SK-MEL-5 (cell line): ENCODE results near the gene STARD13. TPM values are rescaled to one million over a fixed set of nuclear protein-coding genes. Genes with fewer than 3 reads are reported as not detected.

ENCODE experiments used
- DNase-seq: peaks from one replicate; pipeline ENCODE4 v3.0.0-alpha.2; 2016; ENCODE audit warnings: low read depth, low spot score
- in situ Hi-C: cut with HindIII; loops from 2 replicates; pipeline ENCODE4 v1.10.0; 2016; ENCODE audit warnings: low sequenced_read_pairs, high pct_unique_total_duplicates, low pct_unique_long_range_greater_than_20kb
- polyA plus RNA-seq, 2 experiments: library from polyadenylated mRNA; depleted of rRNA; stranded (reverse); fragments of >200 nt; gene quantifications; 2 replicates each; pipeline ENCODE4 v1.2.3, GENCODE V29; 2015
- total RNA-seq: library from RNA; depleted of rRNA; stranded (reverse); fragments of >200 nt; shearing (Covaris generic); gene quantifications from 2 replicates; pipeline ENCODE4 v1.2.3, GENCODE V29; 2014; rRNA removed

Gene STARD13, protein sequence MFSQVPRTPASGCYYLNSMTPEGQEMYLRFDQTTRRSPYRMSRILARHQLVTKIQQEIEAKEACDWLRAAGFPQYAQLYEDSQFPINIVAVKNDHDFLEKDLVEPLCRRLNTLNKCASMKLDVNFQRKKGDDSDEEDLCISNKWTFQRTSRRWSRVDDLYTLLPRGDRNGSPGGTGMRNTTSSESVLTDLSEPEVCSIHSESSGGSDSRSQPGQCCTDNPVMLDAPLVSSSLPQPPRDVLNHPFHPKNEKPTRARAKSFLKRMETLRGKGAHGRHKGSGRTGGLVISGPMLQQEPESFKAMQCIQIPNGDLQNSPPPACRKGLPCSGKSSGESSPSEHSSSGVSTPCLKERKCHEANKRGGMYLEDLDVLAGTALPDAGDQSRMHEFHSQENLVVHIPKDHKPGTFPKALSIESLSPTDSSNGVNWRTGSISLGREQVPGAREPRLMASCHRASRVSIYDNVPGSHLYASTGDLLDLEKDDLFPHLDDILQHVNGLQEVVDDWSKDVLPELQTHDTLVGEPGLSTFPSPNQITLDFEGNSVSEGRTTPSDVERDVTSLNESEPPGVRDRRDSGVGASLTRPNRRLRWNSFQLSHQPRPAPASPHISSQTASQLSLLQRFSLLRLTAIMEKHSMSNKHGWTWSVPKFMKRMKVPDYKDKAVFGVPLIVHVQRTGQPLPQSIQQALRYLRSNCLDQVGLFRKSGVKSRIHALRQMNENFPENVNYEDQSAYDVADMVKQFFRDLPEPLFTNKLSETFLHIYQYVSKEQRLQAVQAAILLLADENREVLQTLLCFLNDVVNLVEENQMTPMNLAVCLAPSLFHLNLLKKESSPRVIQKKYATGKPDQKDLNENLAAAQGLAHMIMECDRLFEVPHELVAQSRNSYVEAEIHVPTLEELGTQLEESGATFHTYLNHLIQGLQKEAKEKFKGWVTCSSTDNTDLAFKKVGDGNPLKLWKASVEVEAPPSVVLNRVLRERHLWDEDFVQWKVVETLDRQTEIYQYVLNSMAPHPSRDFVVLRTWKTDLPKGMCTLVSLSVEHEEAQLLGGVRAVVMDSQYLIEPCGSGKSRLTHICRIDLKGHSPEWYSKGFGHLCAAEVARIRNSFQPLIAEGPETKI
- total RNA-seq = 4.5 and 8.5 TPM in 2 replicates
- 5.3 and 6.2 TPM in 2 replicates for polyA plus RNA-seq (2015; cell fraction: cytosol; rRNA removed)
- 11.6 and 17.2 TPM in 2 replicates for polyA plus RNA-seq (2015; cell fraction: nucleus; rRNA removed)

DNA sequence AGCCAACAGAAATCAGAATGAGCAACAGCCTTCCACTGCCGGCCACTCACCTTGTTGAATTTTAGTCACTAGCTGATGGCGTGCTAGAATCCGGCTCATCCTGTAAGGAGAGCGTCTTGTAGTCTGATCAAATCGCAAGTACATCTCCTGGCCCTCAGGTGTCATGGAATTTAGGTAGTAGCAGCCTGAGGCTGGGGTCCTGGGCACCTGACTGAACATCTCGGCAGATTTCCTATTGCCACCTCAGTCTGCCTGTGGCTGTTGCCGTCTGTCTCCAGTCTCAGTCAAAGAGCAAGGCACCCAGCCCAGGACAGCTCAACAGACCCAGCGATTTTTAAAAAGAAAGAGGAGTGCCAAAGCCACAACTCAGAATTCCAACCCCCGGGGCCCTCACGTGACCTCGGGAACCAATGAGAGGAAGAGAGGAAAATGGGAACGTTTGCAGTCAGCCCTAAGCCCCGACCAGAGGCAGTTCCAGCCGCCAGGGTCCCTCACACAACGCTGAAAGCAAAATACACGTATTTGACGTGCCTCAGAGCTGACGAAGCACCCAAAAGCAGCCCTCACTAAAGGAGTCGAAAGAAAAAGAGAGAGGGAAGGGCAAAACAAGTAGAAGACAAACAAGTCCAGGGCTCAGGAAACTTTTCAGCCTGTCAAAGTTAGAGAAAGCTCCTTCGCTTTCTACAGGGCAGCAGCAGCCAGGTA lies at the start of gene STARD13:
TSS of gene STARD13 (minus strand) at position 336 of the 705 bp plus-strand sequence. CDS start at position 219, 117 bp downstream.
- in situ Hi-C loops = no loop called here
- peak; percentile 94 for DNase-seq

DNA sequence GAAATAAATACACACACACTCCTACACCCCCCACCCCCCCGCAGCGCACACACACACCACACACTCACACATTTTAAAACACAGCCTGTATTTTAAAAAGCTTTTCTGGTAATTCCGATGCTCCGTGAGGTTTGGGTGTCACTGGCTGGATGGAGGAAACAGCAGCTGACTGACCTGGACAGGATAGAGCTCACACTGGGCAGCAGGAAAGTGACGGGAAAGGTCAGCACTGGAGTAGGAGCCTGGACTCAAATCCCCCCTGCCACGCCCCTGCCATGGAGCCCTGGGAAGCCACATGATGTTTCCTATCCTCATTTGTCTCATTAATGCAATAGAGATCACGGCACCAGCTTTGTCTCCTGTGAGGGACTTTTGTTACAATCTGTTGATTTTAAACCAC lies 49.3 kb upstream of the STARD13 start:
- no peak for DNase-seq
- in situ Hi-C loops = no loop called here

DNA sequence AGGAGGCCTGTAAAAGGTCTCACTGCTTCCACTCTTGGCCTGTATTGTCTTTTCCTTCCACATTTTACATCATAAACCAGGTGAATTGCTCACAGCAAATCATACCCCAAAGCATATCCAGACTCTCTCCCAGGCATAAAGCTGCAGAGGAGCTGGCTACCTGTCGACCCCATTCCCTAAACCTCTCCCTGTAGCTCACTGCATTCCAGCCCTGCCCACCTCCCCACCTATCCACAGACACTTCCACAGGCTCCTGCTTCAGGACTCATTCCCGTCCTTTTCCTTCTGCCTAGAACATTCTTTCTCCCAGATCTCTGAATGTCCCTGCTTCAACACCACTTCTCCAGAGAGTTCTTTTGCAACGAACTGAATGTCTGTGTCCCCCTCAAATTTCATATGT lies 46.4 kb upstream of the STARD13 start:
- DNase-seq = no peak
- in situ Hi-C loops = no loop called here

DNA sequence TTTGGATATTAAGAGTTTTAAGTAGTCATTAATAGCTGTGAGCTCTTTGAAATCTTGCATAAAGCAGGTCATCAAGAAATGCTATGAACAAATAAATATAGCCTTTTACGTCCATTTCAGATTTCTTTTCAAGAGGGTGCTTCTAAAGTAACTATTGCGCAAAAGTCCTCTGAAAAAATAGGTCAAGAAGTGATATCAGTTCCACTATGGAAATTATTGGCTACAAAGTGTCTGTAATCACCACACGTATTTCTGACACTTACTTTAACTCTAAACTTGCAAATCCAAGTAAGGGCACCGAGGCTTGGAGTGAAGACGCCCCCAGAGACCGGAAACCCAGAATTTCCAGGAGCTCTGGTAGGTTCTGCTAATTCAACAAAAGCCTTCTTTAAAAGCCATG lies 44.9 kb upstream of the STARD13 start:
- in situ Hi-C loops = no loop called here
- no peak for DNase-seq

DNA sequence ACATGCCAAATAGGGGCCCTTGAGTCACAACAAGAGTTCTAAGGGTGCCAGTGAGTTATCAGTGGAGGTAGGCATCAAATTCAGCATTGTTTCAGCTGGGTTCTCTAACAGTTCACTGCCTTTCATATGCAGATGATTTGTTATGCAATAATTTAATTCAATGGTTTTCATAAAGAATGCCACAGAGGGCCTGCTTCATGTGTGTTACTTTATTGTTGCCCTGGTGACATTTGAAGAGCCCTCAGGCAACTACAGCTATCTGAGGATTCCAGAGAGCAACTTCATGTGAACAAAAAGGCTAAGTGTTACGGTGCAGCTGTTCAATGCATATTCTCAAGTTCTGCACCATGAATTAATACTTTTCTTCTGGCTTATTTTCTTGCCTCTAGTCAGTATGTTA lies 43.1 kb upstream of the STARD13 start:
- in situ Hi-C loops = no loop called here
- DNase-seq = peak; percentile 97

DNA sequence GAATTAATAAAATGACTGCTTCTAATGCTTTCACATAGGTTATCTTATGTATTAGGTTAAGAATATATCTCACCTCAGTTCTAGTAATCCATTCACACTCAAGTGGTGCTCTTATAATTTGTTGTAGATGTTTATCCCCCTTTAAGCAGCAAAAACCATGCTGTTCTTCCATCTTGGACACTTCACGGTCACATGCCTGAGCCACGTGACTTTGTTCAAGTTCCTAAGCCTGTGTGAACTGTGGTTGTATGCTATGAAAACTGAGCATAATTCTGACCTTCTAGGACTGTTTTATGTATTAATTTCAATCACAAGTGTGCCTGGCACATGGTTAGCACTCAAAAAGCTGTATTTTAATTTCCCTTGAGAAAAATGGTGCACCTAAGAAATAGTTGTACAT lies 41.2 kb upstream of the STARD13 start:
- DNase-seq = no peak
- in situ Hi-C loops = no loop called here

DNA sequence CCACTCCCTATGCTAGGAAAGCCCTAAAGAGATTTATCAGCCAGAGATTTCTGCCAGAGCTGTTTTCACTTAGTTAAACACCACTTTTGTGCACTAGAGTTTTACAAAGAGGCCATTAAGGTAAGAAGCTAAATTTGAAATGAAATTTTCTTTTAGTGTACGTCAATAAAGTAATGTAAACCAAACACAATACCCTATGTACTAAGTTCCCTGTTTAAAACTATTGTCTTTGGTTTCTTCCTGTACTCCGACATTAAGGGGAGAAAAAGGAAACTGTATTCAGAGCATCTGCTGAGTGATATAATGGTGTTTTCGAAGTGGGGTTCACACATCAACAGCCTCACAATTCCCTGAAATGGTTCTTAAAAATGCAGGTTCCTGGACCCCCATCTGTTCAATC lies 40.7 kb upstream of the STARD13 start:
- no peak for DNase-seq
- in situ Hi-C loops = no loop called here

DNA sequence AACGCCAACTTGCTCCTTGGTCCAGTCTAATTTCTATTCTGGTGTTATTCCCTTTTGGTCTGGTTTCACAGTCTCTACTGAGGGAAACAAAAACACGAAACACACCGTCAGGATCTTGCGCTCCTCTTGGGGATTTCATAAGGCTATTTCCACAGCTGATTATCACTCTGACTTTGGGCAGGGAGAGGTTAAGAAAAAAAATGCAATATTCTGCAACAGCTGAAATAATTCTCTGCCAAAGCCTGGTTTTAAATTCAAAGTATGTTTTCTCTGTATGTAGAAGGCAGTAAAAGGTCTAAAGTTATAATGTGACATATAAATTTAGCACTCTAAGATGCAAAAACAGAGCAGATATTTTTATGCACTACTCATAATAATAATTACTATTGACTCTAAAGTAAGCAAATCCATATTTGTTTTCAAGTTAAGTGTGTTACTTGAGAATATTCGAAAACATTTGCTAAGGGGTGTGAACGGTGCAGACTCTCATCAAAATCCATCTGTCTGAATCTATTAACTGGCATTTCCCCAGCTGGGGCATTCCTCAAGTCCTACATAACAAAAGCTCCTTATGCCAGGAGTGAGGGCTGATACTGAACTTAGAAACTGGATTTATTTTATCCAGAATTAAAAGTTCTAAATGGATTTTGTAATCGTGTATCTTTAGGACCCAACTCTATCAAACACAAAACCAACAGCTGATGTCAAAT lies 38.4 kb upstream of the STARD13 start:
- DNase-seq = no peak
- in situ Hi-C loops = no loop called here

DNA sequence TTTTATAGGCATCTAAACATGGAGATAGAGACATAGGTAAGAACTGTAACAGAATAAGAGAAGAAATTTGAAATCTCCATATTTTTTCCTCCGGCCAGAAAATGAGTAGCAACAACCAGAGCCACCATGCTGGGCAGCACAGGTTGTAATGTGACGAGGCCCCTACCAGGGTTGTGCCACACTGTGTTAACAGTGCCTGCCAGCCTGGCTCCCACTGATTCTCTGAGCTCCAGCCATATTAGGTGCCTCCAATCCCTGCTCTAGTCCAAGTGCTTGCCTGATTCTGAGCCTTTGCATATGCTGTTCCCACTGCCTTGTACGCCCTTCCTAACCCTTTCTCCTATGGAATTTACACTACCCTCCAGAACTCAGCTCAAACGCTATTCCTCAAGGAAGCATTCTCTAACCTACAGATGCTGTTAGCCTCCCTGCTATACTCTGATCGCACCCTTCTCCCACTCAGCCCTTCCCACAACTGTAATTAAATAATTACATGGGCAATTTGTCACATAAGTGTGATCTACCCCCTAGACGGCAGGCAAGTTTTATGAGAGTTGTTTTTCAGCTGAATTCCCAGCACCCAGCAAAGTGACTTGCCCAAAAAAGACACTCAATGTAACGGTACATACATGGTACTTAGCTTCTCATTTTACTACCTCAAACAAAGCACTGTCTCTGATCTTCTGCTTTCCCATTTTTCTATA lies 37.6 kb upstream of the STARD13 start:
- DNase-seq = no peak
- in situ Hi-C loops = no loop called here

DNA sequence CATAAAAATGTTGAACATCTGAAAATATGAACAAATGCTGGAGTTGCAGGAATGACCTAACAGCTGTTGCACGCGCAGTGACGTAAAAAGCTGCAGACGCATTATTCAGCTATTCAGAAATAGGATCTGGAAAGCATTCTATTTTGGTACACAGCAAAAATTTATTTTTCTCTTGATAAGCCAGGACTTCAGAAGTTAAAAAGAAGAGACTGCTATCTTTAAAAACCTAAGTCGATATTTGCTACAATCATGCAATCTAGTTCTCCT lies 36.9 kb upstream of the STARD13 start:
- in situ Hi-C loops = no loop called here

DNA sequence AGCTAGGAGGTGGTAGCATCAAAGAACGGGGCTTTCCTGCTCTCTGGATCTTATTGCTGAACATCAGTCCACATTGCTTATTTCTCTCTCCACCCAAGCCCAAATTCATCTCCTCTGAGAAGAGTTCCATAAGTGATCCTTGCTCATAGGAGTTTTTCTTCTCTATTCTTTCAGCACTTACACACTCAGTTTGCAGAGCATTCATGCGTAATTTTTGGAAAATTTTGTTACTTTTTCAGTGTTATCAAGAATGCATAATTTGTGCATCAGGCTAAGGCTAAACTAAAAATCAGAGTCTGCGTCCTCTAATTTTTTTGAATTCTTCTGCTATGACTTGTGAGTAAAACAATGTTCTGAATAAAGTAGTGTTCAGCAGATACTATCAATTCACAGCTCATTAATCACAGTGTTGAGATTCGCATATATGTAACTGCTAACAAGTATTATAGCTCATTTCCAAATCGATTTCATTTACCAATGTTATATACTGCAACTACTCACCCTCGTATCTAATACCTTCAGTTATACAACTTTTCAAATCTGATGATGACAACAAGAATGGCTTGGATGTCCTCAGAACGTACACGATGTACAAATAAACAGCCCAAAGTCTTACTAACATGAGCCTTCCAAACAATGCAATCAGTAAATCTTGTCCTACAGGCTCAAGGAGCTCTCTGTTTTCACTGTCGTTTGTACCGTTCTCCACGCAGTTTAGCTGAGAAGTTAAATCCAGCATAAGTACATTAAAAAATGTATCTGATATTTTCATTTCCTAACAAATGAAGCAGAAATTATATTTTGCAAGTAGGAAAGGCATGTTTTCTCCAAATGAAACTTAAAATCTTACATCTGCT lies 36.4 kb upstream of the STARD13 start:
- in situ Hi-C loops = no loop called here
- DNase-seq = no peak

More for the DNA sequence above, 36.9 kb upstream of the STARD13 start:
- no peak for DNase-seq

DNA sequence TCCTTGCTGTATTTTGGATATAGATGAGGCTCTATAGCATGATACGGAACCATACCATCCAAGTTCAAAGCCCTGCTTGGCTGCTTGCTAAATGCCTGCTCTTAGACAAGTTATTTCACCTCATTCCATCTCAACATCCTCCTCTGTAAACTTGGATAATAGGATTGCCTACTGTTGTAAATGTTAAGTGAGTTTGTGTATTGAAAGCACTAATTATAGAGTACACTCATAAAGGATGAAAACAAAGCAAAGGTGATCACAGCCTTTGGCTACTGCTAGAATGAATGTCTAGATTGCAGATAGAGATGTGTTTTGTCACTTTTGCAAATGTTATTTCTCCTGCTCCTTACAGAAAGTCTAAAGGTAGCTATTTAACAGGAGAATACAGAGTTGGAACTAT lies 34.3 kb upstream of the STARD13 start:
- DNase-seq = no peak
- in situ Hi-C loops = no loop called here

DNA sequence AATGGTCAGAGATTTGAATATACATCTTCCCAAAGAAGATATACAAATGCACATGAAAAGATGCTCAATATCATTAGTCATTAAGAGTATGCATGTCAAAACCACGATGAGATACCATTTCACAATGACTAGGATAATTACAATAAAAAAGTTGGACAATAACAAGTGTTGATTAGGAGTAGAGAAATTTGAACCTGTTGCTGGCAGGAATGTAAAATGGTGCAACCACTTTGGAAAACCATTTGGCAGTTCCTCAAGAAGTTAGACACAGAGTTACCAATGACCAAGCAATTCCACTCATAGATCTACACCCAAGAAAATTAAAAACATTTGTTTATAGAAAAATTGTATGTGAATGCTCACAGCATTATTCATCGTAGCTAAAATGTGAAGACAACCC lies 33.2 kb upstream of the STARD13 start:
- in situ Hi-C loops = no loop called here
- DNase-seq = no peak

DNA sequence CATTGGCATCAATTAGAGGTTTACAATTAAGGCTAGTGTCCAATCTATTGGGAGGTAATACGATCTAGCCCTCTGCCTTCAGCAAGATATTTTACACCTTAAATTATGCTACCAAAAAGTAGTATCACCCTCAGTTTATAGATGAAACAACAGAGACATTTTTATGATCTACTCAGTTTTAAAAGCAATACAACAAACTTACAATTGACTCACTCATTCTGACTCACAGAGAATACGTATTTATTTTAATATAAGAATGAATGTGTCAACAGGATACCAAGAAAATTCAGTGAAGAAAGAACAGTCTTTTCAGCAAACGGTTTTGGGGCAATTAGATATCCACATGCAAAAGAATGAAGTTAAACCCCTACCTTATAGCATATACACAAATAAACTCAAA lies 32.5 kb upstream of the STARD13 start:
- in situ Hi-C loops = no loop called here
- DNase-seq = no peak

DNA sequence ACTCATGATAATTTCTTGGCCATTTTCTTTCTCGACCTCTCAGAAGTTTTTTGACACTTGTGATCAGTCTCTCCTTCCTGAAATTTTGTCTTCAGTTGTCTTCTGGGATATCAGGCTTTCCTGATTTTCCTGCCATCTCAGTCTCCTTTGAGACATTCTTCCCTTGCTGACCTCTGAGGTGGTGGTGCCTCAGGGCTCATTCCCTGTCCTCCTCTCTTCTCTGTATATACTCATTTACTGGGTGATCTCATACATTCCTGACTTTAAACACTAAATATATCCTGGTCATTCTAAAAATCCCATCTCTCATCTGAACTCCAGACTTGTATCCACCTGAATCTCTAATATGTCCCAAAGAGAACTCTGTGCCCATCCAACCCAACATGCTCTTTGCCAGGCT lies 31.3 kb upstream of the STARD13 start:
- in situ Hi-C loops = no loop called here
- DNase-seq = no peak

DNA sequence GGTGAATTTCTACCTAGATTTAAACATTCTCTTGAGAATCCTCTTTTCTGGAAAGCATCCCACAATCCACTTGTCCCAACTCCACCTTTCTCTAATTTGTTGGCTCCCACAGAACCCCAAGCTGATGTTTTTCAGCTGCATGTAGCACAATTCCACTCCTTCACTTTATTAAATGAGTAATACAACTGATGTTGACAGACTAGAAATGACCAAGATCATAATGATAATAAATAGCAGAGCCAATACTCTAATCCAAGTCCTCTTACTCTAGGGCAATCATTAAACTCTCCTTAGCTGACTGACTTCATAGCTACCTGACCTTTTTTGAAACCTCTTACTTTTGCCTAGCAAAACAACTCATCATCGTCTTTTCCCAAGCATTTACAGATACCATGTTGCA lies 27.9 kb upstream of the STARD13 start:
- no peak for DNase-seq
- in situ Hi-C loops = no loop called here
